ENCODE measurements around the gene ZBTB16.

DNA sequence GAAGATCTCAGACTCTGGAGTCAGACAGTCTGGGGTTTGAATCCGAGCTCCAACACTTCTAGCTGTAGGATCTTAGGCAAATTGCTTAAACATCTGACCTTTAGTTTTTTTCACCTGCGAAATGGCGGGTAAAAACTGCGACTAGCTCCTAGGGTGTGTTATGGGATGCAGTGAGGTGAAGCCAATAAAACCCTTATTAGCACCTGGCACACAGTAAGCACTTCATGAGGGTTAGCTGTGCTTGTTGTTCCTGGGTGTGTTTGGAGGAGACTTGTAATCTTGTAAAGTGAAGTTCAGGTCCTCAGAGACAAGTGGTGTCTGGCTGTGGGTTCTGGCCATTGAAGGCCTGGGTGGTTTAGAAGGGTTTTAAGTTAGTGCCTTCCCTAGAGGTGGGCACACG is 68.9 kb downstream of the ZBTB16 start:
- TF ChIP-seq POLR2AphosphoS5 (IDR thresholded peaks at IDR 0.05) (no peak), EP300 (conservative IDR thresholded peaks at IDR 0.05; ENCODE audit: poor library complexity, severe bottlenecking) (no peak), EZH2 (IDR thresholded peaks at IDR 0.05; ENCODE audit: borderline replicate concordance, insufficient read depth, low read length, poor library complexity, severe bottlenecking) (no peak), MXI1 (conservative IDR thresholded peaks at IDR 0.05; ENCODE audit: poor library complexity, severe bottlenecking) (no peak), TAF1 (IDR thresholded peaks at IDR 0.05; ENCODE audit: low read depth) (no peak), SMC3 (conservative IDR thresholded peaks at IDR 0.05; ENCODE audit: poor library complexity) (no peak), RAD21 (conservative IDR thresholded peaks at IDR 0.05) (no peak)
- TF ChIP-seq, protein P1, sequence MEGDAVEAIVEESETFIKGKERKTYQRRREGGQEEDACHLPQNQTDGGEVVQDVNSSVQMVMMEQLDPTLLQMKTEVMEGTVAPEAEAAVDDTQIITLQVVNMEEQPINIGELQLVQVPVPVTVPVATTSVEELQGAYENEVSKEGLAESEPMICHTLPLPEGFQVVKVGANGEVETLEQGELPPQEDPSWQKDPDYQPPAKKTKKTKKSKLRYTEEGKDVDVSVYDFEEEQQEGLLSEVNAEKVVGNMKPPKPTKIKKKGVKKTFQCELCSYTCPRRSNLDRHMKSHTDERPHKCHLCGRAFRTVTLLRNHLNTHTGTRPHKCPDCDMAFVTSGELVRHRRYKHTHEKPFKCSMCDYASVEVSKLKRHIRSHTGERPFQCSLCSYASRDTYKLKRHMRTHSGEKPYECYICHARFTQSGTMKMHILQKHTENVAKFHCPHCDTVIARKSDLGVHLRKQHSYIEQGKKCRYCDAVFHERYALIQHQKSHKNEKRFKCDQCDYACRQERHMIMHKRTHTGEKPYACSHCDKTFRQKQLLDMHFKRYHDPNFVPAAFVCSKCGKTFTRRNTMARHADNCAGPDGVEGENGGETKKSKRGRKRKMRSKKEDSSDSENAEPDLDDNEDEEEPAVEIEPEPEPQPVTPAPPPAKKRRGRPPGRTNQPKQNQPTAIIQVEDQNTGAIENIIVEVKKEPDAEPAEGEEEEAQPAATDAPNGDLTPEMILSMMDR (IDR thresholded peaks at IDR 0.05; ENCODE audit: poor library complexity, severe bottlenecking): no peak
- TF ChIP-seq, protein P2, sequence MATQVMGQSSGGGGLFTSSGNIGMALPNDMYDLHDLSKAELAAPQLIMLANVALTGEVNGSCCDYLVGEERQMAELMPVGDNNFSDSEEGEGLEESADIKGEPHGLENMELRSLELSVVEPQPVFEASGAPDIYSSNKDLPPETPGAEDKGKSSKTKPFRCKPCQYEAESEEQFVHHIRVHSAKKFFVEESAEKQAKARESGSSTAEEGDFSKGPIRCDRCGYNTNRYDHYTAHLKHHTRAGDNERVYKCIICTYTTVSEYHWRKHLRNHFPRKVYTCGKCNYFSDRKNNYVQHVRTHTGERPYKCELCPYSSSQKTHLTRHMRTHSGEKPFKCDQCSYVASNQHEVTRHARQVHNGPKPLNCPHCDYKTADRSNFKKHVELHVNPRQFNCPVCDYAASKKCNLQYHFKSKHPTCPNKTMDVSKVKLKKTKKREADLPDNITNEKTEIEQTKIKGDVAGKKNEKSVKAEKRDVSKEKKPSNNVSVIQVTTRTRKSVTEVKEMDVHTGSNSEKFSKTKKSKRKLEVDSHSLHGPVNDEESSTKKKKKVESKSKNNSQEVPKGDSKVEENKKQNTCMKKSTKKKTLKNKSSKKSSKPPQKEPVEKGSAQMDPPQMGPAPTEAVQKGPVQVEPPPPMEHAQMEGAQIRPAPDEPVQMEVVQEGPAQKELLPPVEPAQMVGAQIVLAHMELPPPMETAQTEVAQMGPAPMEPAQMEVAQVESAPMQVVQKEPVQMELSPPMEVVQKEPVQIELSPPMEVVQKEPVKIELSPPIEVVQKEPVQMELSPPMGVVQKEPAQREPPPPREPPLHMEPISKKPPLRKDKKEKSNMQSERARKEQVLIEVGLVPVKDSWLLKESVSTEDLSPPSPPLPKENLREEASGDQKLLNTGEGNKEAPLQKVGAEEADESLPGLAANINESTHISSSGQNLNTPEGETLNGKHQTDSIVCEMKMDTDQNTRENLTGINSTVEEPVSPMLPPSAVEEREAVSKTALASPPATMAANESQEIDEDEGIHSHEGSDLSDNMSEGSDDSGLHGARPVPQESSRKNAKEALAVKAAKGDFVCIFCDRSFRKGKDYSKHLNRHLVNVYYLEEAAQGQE (IDR thresholded peaks at IDR 0.05; ENCODE audit: borderline replicate concordance): no peak
